ENCODE results near the gene ENKD1.

DNA sequence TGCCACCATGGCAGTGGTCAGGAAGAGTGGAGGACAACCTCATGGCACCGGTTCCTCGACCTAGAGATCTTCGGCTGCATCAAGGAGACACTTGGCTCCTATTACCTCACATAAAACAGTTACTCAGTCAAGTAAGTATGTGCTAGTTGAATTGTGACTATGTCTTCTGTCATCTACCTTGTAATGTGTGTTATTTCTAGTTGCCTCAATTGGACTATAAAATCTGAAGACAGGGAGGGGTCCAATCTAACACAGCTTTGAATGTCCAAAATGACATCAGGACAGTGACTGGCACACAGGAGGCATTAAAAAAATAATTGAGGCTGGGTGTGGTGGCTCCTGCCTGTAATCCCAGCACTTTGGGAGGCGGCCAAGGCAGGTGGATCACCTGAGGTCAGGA is 17.2 kb upstream of the ENKD1 start:
- TF ChIP-seq POLR2AphosphoS5 (IDR thresholded peaks at IDR 0.05) (no peak), POLR2A (IDR thresholded peaks at IDR 0.05) (no peak)
- TF ChIP-seq, protein P1, sequence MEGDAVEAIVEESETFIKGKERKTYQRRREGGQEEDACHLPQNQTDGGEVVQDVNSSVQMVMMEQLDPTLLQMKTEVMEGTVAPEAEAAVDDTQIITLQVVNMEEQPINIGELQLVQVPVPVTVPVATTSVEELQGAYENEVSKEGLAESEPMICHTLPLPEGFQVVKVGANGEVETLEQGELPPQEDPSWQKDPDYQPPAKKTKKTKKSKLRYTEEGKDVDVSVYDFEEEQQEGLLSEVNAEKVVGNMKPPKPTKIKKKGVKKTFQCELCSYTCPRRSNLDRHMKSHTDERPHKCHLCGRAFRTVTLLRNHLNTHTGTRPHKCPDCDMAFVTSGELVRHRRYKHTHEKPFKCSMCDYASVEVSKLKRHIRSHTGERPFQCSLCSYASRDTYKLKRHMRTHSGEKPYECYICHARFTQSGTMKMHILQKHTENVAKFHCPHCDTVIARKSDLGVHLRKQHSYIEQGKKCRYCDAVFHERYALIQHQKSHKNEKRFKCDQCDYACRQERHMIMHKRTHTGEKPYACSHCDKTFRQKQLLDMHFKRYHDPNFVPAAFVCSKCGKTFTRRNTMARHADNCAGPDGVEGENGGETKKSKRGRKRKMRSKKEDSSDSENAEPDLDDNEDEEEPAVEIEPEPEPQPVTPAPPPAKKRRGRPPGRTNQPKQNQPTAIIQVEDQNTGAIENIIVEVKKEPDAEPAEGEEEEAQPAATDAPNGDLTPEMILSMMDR (IDR thresholded peaks at IDR 0.05): no peak
